HG03103 (cell line): Measurements from ENCODE around the gene CCNA1.
A peak's percentile ranks its signal among the peaks of the same experiment; 100 is the strongest.

Experiments
- ATAC-seq: cut with Tn5 transposase; IDR thresholded peaks from one replicate; pipeline ENCODE4 v1.9.1; 2021; ENCODE audit warnings: low read depth; ENCODE audit not compliant: unreplicated experiment

Gene CCNA1

DNA sequence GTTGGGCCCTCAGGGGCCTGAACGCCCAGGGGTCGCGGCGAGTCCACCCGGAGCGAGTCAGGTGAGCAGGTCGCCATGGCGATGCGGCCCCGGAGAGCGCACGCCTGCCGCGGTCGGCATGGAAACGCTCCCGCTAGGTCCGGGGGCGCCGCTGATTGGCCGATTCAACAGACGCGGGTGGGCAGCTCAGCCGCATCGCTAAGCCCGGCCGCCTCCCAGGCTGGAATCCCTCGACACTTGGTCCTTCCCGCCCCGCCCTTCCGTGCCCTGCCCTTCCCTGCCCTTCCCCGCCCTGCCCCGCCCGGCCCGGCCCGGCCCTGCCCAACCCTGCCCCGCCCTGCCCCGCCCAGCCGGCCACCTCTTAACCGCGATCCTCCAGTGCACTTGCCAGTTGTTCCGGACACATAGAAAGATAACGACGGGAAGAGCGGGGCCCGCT lies at the start of gene CCNA1:
TSS of gene CCNA1 (plus strand) at position 390 of the 439 bp plus-strand sequence. CDS start 562 bp downstream, outside the sequence.
- ATAC-seq, result peak; percentile 62

DNA sequence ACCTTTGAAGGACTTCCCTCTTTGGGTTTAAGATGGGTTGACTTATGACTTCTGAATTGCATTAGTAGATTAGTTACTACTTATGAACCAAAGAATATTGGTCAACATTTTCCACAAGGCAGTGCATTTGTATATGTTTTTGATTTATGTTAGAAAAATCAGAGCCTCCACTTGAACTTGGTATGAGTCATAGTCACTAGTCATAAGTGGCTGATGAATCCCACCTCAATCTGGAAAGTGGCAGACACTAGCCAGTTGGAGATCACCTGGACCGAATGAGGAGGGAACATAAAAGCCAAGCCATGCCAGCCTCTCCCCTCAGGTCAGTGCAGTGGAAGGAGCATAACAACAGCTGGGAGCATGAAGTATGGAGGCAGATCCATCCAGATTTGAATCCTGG lies 46.8 kb upstream of the CCNA1 start:
- no peak for ATAC-seq

DNA sequence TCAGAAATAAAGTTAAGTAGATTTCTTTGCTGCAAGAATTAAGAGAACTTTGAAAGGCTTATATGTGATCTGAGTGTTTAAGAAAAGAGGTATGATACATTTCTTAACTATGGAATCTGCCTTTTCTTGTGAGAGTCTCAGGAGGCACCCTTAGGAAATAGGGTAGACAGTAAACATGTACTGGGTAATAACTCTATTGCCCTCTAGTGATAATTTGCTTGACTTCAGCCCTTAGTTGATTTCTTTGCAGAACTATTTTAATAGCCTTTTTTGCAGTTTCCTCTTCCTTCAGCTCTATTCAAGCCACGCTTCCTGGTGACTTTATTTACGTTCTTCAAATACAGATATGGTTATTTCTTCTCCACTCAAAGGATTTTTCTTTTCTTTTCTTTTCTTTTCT lies 37.0 kb upstream of the CCNA1 start:
- no peak for ATAC-seq

DNA sequence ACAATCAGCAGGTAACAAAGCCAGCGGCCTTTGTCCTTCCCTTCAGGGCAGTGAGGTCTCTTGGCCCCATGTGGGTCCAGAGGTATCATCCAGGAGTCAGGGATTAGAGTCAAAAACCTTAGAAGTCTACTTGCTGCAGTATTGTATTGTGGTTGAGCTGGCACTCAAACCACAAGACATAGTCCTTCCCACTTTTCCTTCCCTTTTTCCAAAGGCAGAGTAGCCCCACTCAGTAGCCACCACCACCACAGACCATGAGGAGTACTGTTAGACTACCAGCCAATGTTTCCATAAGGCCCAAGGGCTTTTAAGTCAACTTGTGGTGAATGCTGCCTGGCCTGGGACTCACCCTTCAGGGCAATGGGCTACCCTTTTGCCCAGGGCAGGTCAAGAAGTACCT lies 27.1 kb upstream of the CCNA1 start:
- ATAC-seq, result no peak

DNA sequence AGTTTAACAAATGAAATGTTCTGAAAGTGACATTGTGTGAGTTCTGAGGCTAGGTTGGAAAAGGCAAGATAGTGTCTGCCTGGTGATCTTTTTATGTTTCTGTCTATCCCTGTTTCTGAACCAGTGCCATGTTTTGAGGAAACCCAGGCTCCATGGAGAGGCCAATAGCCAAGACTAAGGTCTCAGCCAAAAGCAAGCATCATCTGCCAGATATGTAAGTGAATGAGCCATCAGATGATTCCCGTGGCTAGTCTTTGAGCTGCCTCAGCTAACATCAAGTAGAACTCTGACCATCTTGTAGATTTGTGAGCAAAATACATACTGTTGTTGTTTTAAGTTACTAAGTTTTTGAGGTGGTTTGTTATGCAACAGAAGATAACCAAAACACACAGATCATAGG lies 19.6 kb upstream of the CCNA1 start:
- no peak for ATAC-seq

- no peak for ATAC-seq
Measured at GRCh38 chr13:36413161-36413560, 19.1 kb upstream of the CCNA1 start.

DNA sequence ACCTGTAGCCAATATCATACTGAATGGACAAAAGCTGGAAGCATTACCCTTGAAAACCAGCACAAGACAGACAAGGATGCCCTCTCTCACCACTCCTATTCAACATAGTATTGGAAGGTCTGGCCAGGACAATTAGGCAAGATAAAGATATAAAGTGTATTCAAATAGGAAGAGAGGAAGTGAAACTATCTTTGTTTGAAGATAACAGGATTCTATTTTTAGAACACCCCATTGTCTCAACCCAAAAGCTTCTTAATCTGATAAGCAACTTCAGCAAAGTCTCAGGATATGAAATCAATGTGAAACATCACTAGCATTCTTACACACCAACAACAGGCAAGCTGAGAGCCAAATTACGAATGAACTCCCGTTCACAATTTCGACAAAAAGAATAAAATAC lies 17.8 kb upstream of the CCNA1 start:
- no peak for ATAC-seq

DNA sequence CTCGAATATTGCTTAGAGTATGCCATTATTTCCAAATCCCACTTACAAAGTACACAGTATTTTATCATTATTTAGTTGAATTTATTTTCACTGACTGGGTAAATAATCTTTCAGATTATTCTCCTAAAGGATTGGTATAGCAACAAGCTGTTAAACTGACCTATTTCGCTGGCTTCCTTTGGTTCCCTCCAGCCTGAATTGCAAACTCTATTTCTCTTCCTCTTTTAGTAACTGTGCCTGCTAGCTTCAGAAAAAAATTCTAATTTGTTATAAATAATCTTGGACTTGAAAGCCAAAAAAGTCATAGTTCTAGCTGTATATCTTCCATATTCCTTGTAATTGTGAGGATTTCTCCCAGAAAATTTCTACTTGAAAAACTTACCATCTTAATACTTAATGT lies 15.0 kb upstream of the CCNA1 start:
- no peak for ATAC-seq

GRCh38 chr13:36418022-36418805 lies 14.1 kb upstream of the CCNA1 start:
- ATAC-seq, result peak; percentile 70

GRCh38 chr13:36420437-36420891 lies 11.8 kb upstream of the CCNA1 start:
- peak; percentile 79 for ATAC-seq

GRCh38 chr13:36421447-36421846 lies 10.8 kb upstream of the CCNA1 start:
- no peak for ATAC-seq

DNA sequence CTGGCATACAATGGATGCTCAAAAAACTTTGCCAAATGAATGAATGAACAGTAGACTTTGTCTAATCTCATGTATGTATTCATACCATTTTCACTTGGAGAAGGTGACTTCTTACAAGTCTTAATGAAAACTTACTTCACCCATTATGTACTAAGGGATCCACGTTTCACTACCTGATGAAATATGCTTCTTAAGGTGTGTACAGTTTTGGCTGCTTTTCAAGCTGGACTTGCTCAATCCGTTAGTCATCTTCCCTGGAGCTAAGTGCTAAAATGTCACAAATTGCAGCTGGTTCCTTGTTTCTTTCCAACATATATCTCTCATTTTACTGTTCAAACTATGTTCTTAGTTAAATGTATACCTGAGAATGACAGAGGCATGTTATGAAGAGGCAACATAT lies 4.2 kb upstream of the CCNA1 start:
- ATAC-seq, result no peak

DNA sequence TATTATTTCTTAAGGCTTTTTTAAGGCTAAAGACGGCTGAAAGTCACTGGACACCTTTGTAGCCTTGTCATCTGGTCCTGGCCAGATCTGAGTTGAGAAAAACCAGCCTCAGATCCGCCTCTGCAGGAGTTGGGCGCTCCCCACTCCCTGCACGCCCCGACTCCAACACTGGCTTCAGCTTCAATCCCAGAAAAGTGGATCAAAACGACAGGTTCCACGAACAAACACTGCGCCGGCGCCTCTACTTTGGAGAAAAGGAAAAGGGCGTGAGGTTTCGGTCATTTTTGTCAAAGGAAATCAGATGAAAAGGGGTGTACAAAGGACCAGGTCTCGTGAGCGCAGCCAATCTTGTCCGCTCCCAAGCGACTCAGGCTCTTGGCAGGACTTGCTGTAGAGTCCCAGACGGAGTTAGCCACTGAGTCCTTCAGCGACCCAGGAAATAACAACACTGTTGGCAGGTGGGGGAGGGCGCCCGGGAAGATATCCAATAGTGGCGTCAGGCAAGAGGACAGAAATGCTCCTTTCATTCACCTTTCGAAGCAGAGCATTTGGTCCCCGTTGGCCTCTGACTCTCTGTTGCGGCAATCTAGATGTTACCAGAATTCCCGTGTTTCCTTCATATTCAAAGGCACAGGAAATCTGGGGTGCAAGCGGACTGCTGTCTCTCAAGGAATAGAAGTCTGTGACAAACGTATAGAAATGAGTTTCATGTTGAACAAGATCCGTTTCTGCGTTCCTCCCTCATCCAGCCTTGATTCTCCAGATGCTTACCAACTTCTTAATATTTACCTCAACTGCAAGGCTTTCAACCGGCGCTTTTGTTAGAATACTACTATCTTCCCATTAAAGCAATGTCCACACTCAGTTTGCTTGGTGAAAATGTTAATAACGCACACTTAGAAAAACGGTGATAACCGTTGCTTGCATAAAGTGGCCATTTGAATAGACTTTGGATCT lies 1.8 kb upstream of the CCNA1 start:
- no peak for ATAC-seq

DNA sequence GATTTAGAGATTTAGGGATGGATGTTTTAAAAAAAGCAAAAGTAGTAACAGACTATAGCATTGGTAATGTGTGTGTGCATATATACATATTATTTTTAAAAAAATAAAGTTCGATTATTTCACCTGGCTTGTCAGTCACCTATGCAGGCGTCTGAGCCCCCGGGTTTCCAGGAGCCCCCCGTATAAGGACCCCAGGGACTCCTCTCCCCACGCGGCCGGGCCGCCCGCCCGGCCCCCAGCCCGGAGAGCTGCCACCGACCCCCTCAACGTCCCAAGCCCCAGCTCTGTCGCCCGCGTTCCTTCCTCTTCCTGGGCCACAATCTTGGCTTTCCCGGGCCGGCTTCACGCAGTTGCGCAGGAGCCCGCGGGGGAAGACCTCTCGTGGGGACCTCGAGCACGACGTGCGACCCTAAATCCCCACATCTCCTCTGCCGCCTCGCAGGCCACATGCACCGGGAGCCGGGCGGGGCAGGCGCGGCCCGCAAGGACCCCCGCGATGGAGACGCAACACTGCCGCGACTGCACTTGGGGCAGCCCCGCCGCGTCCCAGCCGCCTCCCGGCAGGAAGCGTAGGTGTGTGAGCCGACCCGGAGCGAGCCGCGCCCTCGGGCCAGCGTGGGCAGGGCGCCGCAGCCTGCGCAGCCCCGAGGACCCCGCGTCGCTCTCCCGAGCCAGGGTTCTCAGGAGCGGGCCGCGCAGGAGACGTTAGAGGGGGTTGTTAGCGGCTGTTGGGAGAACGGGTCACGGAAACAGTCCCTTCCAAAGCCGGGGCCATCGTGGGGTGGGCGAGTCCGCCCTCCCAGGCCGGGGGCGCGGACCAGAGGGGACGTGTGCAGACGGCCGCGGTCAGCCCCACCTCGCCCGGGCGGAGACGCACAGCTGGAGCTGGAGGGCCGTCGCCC lies 840 bp upstream of the CCNA1 start:
- peak; percentile 36 for ATAC-seq

DNA sequence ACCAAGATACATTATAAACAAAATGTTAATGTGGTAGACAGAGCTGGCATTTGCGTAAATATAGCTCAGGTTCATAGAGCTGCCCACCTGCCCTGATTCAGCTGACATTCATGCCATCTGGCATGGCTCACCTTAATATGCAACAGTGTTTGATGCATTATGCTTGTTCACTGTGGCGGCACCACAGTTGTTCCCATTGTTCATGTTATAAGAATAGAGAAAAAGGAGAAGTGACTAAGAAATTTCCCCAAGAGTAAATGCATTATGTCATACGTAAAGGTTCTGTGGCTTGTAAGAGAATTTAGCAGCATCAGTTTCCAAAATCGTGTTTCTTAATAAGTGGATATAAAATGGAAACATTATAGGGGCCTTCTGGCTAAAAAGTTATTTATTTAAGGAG lies 4.5 kb downstream of the CCNA1 start:
- ATAC-seq, result no peak

- ATAC-seq, result no peak
Measured at GRCh38 chr13:36438594-36439483, 6.5 kb downstream of the CCNA1 start.

DNA sequence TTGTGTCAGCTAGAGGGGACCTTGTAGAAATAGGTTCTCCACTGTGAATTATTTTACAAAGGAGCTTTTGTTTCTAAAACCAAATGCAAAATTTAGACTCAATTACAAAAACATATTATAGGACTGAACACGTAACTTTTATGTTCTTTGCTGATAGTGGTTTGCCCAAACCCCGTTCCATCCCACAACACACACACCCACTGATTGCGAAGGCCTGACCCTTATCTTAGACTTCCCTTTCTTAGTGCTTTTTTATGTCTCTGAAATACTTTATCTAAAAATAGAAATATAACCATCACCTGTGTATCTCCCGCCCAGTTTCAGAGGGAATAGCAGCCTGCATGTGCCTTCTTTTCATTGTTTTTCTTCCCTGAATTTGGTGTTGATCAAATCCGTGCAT lies 13.0 kb downstream of the CCNA1 start:
- no peak for ATAC-seq

DNA sequence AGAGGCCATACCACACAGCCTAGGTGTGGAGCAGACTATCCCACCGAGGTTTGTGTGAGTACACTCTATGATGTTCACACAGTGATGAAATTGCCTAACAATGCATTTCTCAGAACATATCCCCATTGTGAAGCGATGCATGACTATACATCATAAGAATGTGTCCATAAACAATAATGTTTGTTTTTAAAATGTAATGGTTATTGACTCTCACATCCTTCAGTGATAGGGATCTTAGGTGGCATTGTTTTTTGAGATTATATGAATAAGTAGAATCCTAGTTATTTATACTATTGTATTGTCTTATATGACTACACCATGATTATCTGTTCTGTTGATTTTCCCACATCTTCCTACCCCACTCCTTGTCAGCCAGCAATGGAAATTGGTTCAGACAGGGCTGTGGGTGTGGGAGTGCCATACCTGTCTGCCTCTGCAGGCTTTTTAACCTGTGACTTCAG lies 13.6 kb downstream of the CCNA1 start:
- ATAC-seq, result no peak

DNA sequence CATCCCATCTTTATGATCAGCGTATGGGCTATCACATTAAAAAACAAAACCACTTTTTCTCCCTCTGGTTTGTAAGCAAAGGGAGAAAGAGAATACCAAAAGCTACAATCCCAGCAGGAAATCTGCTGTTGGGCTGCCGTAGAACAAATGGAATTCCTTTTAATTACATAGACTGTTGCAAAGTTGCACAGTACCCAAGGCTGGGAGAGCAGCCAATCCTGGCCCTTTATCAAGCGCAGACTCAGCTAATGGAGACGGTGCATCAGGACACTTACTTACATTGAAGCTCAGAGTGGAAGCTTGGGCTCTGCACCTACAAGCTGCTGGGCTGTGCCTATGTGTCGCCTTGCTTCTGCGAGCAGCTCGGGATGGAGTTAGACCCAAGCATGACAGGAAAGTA lies 15.2 kb downstream of the CCNA1 start:
- no peak for ATAC-seq
